IgD-negative memory B cell (primary cell): ENCODE data around the gene KIRREL3. TPM values are rescaled to one million over a fixed set of nuclear protein-coding genes. Genes with fewer than 3 reads are reported as not detected.

Experiments used
- H3K27ac Mint-ChIP-seq, 3 donors: one replicate each; pipeline ENCODE4 v1.8.0; 2020 to 2022; ENCODE audit warnings: mild to moderate bottlenecking in 3 of 3, mixed read lengths in 3 of 3, moderate library complexity in 1 of 3
- H3K27me3 Mint-ChIP-seq: one replicate; pipeline ENCODE4 v1.8.0; 2021; ENCODE audit warnings: mixed read lengths
- H3K36me3 Mint-ChIP-seq: one replicate; pipeline ENCODE4 v1.8.0; 2020; ENCODE audit warnings: mild to moderate bottlenecking, mixed read lengths
- H3K4me1 Mint-ChIP-seq, 3 donors: one replicate each; pipeline ENCODE4 v1.8.0; 2020 to 2022; ENCODE audit warnings: mixed read lengths in 3 of 3, mild to moderate bottlenecking in 1 of 3
- H3K4me3 Mint-ChIP-seq, 4 donors: one replicate each; pipeline ENCODE4 v1.8.0; 2020 to 2022; ENCODE audit warnings: mild to moderate bottlenecking in 4 of 4, mixed read lengths in 4 of 4, moderate library complexity in 3 of 4
- H3K9me3 Mint-ChIP-seq, 3 donors: one replicate each; pipeline ENCODE4 v1.8.0; 2020 to 2021; ENCODE audit warnings: mixed read lengths in 3 of 3, mild to moderate bottlenecking in 1 of 3
- polyA plus RNA-seq: library from polyadenylated mRNA; unstranded; fragments of 300-500 nt; fragmentation: Illumina TruSeq; gene quantifications from one replicate; pipeline ENCODE4 v1.2.3, GENCODE V29; 2021

KIRREL3 gene
- polyA plus RNA-seq = not detected

DNA sequence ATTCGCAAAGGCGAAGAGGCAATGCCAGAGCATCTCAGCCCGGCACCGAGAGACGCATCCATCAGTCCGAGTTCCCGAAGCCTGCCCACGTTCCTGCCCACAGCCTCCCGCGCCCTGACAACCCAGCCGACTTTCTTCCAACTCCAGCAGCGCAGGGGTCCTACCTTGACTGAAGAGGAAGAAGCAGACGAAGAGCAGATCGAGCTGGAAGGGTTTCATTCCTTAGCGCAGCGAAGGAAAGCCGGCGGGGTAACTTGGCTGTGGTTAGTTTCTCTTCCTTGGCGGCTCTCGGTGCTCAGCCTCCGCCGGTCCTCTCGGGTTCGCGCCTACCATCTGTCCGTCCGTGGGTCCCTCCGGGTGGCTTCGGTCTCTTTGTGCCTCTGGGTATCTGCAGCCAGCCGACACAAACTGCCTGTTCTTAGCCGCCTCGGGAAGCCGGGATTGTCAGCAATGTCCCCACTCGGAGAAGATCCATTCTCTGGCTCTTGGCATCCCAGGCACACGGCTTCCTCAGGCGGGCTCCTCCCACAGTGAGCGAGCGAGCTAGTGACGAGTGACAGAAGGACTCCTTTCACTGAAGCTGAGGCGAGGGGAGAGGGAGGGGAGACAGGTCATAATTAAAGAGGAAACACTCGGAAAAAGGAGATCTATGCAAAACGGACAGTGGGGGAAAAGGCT, at the start of gene KIRREL3:
Gene KIRREL3, minus strand, starts transcription at position 480 of the 678 bp plus-strand sequence.
- no peaks in the 10 kb centered on the region for H3K36me3 Mint-ChIP-seq
- H3K9me3 Mint-ChIP-seq = no peaks in the 10 kb centered on the region
- H3K27me3 Mint-ChIP-seq = peaks cover 26% of the 10 kb centered on the region
- peaks cover 2 to 9% (median 3%) of the 10 kb centered on the region in 3 donors for H3K4me1 Mint-ChIP-seq
- no peak within 1 kb of the TSS for H3K27ac Mint-ChIP-seq
- no peak within 1 kb of the TSS for H3K4me3 Mint-ChIP-seq

DNA sequence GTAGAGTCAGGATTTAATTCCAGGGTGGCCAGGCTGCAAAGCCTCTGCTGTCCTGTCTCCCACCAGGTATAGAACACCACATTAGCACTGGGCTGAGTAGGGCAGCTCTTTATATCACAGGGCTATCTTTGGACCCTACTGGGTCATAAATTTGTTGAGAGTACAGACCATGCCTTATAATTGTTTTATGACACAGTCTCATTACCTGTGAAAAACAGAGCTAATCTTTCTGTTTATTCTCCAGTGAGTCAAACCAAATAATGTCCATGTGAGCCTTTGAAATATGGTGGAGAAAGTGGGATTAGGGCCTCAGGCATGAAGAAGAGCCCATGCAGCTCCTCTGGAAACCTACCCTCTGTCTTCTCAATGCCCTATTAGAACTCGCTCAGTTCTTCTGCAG, 49.6 kb upstream of the KIRREL3 start:
- Mint-ChIP-seq H3K9me3 (peaks cover 0 to 2% (median 0%) of the 10 kb centered on the region in 3 donors), H3K36me3 (no peaks in the 10 kb centered on the region), H3K27me3 (peaks cover 1% of the 10 kb centered on the region), H3K4me1 (no peaks in the 10 kb centered on the region), H3K27ac (no peak overlapping the region), H3K4me3 (no peak overlapping the region)

DNA sequence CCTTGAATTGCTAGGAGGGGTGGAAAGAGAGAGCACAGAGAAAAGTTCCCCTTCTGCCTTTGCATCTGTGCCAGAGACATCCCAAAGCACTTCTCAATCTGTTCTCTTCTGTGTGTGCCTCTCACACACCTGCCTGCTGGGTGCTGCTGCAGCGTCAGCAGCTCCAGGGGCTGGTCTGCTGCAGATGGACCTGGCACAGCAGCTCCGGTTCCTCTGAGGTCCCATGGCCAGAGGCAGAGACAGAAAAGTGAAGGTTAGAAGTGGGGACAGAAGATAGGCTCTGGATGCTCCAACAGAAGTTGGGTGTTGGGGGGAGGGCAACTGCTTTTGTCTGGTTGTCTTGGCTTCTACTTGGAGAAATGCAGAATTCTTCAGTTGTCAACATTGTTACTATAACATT, 48.9 kb upstream of the KIRREL3 start:
- peaks cover 0 to 2% (median 0%) of the 10 kb centered on the region in 3 donors for H3K9me3 Mint-ChIP-seq
- H3K36me3 Mint-ChIP-seq = no peaks in the 10 kb centered on the region
- peaks cover 1% of the 10 kb centered on the region for H3K27me3 Mint-ChIP-seq
- H3K4me1 Mint-ChIP-seq = no peaks in the 10 kb centered on the region
- no peak overlapping the region for H3K27ac Mint-ChIP-seq
- no peak overlapping the region for H3K4me3 Mint-ChIP-seq

DNA sequence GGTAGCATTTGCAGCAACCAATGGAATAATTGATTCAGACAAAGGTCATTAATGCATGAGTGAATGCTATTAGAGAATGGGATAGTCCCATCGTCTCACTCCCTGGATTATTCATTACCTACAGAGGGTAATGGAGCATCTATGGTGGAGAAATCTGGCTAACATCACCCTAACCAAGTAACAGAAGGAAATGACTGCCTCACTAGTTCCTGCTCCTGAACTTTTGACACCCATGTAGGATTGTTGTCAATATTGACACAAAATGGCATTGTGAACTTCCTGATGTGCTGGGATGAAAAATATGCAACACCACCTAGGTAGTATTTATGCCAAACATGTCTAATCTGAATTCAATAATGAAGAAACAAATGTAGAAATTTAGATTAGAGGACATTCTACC, 44.0 kb upstream of the KIRREL3 start:
- Mint-ChIP-seq H3K4me1 (no peaks in the 10 kb centered on the region), H3K36me3 (no peaks in the 10 kb centered on the region), H3K9me3 (no peaks in the 10 kb centered on the region), H3K27me3 (peaks cover 3% of the 10 kb centered on the region), H3K27ac (no peak overlapping the region), H3K4me3 (no peak overlapping the region)

DNA sequence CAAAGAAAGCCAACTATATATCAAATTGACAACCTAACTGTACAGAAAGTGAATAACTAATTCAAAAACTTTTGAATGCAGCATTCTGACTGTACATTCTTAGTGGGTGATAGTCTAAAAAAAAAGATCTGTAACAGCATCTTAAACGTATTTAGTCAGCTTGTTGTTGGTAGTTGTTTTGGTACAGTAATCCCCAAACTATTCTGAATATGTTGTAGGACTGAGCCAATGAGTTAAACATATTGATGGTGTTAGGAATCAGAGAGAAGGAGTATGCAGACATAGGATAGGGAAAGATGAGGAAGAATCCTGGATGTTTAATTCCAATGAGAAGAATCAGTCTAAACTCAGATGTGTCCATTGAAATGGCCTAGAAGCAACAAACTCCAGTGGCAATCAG, 41.9 kb upstream of the KIRREL3 start:
- Mint-ChIP-seq H3K36me3 (no peaks in the 10 kb centered on the region), H3K27me3 (peaks cover 5% of the 10 kb centered on the region), H3K4me1 (no peaks in the 10 kb centered on the region), H3K4me3 (no peak overlapping the region), H3K27ac (no peak overlapping the region), H3K9me3 (peaks cover 0 to 3% (median 0%) of the 10 kb centered on the region in 3 donors)

DNA sequence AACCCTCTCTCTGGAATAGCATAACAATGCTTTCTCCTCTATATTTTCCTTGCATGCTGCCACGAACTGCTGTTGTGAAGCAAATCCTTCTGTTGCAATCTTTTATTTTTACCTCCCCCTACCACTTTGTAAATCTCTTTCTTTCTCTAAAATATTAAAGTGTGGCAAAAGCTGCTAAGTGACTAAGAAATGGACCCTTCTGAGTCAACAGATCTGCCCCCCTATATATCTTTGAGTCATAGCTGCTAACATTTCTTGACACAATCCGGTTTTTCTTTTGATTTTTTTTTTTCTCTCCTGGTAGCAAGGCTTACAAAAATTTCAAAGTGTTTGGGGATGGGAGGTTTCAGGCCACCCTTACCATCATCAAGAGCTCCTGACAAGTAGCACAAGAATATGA, 39.0 kb upstream of the KIRREL3 start:
- no peaks in the 10 kb centered on the region for H3K4me1 Mint-ChIP-seq
- H3K9me3 Mint-ChIP-seq = peaks cover 0 to 3% (median 0%) of the 10 kb centered on the region in 3 donors

DNA sequence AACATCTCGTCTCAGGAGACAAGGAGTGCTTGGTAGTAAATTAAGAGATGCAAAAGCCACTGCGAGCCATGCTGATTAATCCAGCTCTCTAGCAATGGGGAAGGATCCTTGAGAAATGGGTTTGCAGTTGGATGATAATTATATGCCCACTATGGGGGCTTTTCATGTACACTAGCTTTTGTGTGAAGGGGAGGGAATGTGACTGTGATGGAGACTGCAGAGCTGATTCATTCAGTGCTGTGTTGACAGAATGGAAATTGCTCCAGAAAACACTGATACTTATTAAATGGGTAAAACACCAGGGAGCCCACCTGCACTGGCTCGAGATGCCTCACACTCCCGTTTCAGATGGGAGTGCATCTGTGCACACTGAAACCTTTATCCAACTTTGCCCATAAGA, 37.0 kb upstream of the KIRREL3 start:
- H3K36me3 Mint-ChIP-seq = no peaks in the 10 kb centered on the region
- H3K4me1 Mint-ChIP-seq = no peaks in the 10 kb centered on the region
- peaks cover 6% of the 10 kb centered on the region for H3K27me3 Mint-ChIP-seq
- H3K4me3 Mint-ChIP-seq = no peak overlapping the region
- H3K27ac Mint-ChIP-seq = no peak overlapping the region
- peaks cover 2 to 7% (median 4%) of the 10 kb centered on the region in 3 donors for H3K9me3 Mint-ChIP-seq

More for the DNA sequence above, 39.0 kb upstream of the KIRREL3 start:
- H3K4me3 Mint-ChIP-seq = no peak overlapping the region
- H3K27ac Mint-ChIP-seq = no peak overlapping the region
- H3K36me3 Mint-ChIP-seq = no peaks in the 10 kb centered on the region
- peaks cover 3% of the 10 kb centered on the region for H3K27me3 Mint-ChIP-seq

DNA sequence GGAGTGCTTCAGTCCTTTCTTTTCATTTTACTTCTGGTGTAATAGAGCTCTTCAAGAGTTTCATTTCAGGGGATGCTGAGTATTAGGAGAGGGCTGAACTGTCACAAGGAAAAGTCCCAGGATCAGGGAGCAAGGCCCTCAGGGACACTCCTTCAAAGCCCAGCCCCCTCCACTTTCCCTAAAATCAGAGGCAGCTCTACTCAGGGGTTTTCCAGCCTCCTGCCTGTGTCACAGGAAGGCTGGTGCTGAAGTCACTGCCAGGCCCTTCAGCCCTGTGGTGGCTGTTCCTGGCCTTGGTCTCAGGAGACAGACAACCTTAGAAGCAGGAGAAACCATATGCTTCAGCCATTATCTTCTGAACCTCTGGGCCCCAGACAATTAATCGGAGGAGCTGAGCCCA, 36.4 kb upstream of the KIRREL3 start:
- H3K27me3 Mint-ChIP-seq = peaks cover 6% of the 10 kb centered on the region
- H3K4me1 Mint-ChIP-seq = no peaks in the 10 kb centered on the region
- no peak overlapping the region for H3K4me3 Mint-ChIP-seq
- H3K36me3 Mint-ChIP-seq = no peaks in the 10 kb centered on the region
- no peak overlapping the region for H3K27ac Mint-ChIP-seq
- peaks cover 3 to 8% (median 4%) of the 10 kb centered on the region in 3 donors for H3K9me3 Mint-ChIP-seq

DNA sequence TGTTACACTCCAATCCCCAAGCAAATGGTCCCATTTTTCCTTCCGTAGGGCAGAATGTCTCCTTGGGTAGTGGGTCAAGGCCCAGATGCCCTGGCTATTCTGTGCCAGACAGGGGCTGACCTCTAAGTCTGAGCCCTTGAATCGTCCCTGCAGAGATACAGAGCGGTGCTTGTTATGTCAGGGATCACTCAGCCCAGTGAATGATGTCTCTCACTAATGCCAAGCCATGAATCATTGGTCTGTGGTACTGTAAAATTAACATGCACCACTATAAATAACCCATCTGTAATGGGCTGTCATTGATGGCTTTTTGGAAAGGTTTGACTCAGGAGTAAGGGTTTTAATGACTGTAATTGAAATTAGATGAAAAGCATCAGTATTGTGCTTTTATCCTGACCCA, 35.3 kb upstream of the KIRREL3 start:
- Mint-ChIP-seq H3K36me3 (no peaks in the 10 kb centered on the region), H3K9me3 (peaks cover 3 to 9% (median 4%) of the 10 kb centered on the region in 3 donors), H3K27ac (no peak overlapping the region), H3K4me3 (no peak overlapping the region), H3K4me1 (no peaks in the 10 kb centered on the region), H3K27me3 (peaks cover 6% of the 10 kb centered on the region)

DNA sequence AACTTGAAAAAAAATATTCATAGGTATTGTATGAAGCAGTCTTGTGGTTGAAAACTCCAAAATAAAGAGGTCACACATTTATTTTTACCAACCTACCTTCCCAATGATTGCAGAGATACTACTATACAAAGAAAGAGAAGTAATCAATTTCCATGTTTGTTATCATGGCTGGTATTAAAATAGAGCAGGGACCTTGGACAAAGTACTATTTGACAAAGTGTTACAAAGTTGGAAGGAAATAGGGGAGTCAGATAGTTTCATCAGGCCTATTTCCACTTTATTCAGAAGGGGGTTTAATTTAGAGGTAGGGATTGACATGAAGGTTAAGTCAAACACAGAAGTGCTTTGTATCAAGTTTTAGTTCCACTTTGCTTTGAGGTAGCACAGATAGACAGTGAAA, 34.4 kb upstream of the KIRREL3 start:
- Mint-ChIP-seq H3K36me3 (no peaks in the 10 kb centered on the region), H3K9me3 (peaks cover 3 to 10% (median 4%) of the 10 kb centered on the region in 3 donors)

DNA sequence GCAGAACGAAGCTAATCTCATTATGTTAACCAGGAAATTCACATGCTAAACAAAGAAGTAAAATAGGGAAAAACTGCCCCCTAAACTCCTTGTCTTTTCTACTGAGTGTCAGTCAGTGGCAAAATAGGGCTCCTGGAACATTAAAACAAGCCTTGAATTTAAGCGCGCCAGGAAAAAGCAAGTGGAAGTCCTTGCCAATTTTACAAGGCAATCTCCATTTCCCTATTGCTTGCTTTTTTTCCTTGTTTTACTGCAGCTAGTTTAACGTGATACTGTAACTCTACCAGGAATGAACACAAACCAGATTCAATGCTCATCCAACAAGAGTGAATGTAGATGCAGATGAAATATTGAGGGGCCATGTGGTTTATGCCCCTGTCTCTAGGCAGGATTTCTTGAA, 28.1 kb upstream of the KIRREL3 start:
- Mint-ChIP-seq H3K27me3 (peaks cover 3% of the 10 kb centered on the region), H3K4me1 (no peaks in the 10 kb centered on the region), H3K9me3 (peaks cover 3 to 7% (median 4%) of the 10 kb centered on the region in 3 donors), H3K27ac (no peak overlapping the region), H3K4me3 (no peak overlapping the region), H3K36me3 (no peaks in the 10 kb centered on the region)

More for the DNA sequence above, 34.4 kb upstream of the KIRREL3 start:
- H3K27ac Mint-ChIP-seq = no peak overlapping the region
- no peaks in the 10 kb centered on the region for H3K4me1 Mint-ChIP-seq
- peaks cover 4% of the 10 kb centered on the region for H3K27me3 Mint-ChIP-seq
- no peak overlapping the region for H3K4me3 Mint-ChIP-seq

DNA sequence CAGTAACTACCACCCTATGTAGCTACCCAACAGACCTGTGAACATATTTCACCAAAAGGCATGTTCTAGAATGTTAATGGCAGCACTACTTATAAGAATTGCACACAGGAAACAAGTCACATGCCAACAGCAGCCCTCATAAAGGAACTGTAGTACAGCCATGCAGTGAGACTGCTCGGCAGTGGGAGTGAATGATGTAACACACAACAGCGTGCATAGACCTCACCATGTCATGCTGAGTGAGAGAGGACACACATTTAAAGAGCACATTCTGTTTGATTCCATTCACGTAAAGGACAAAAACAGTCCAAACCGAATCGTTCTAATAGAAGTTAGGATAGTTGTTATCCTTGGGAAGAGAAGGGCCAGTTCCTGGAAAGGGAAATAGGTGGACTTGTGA, 27.2 kb upstream of the KIRREL3 start:
- H3K4me1 Mint-ChIP-seq = no peaks in the 10 kb centered on the region
- H3K36me3 Mint-ChIP-seq = no peaks in the 10 kb centered on the region
- peaks cover 3 to 6% (median 3%) of the 10 kb centered on the region in 3 donors for H3K9me3 Mint-ChIP-seq
- H3K27me3 Mint-ChIP-seq = peaks cover 3% of the 10 kb centered on the region
- no peak overlapping the region for H3K4me3 Mint-ChIP-seq
- H3K27ac Mint-ChIP-seq = no peak overlapping the region

DNA sequence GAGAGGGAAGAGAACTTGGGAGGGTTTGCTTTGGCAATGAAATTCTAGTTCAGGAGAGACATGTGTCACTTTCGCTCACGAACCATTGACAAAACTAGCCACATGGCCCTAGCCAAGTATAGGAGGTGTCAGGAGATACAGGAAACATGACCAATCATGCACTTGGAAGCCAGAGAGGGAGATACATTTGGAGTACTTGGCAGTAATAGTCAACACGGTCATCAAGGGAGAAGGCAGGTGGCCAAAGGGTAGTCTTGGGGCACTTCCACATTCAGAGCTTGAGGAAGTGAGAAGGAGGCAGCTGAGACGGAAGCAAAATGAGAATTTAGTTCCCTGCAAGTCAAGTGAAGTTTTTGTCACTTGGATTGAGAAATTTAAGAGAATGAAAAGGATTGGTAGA, 26.4 kb upstream of the KIRREL3 start:
- peaks cover 0 to 3% (median 0%) of the 10 kb centered on the region in 3 donors for H3K9me3 Mint-ChIP-seq
- no peak overlapping the region for H3K27ac Mint-ChIP-seq
- H3K36me3 Mint-ChIP-seq = no peaks in the 10 kb centered on the region
- H3K4me3 Mint-ChIP-seq = no peak overlapping the region
- peaks cover 3% of the 10 kb centered on the region for H3K27me3 Mint-ChIP-seq
- H3K4me1 Mint-ChIP-seq = no peaks in the 10 kb centered on the region

DNA sequence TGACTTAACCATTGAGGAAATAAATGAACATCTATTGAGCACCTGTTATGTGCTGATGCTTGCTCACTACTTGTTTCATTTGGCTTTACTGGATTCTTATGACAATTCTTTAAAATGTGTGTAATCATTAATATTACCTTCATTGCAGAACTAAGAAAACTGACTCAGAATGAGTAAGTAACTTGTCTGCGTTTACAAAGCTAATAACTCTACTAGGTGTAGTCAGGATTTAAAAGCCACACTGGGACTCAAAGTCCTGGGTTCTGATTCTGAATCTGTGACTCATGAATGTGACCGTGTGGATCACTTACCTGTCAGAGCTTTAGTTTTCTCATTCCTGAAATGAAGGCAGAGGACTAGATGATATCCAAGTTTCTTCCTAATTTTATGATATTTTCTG, 23.4 kb upstream of the KIRREL3 start:
- Mint-ChIP-seq H3K9me3 (no peaks in the 10 kb centered on the region), H3K4me3 (no peak overlapping the region), H3K4me1 (no peaks in the 10 kb centered on the region), H3K27ac (no peak overlapping the region), H3K27me3 (peaks cover 3% of the 10 kb centered on the region), H3K36me3 (no peaks in the 10 kb centered on the region)

DNA sequence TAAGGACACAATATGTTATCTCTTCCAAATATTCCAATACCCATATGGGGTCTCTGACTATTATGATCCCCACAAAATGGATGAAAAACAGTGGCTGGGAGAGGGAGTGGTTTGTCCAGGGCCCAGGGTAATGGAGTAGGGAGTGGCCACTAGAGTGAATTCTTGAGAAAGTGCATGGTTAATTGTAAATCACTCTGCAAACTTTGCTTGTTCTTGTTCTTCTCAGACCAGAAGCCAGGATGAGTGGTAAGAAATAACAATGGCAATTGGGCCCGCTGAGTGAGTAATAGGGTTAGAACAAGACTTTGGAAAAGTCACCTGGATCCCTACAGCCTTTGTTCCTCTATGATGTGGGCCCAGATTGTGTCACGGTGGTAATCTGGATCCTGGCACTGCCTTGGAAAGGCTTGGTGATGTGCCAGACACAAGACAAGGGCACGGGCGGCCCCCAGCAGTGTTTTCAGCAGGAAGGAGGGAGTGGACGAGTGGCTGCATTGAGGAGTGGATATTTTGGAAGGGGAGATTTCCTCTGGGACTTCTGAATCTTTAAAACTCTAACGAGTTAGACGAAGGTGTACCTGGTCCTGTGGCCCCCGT, 18.2 kb upstream of the KIRREL3 start:
- H3K4me1 Mint-ChIP-seq = no peaks in the 10 kb centered on the region
- H3K27me3 Mint-ChIP-seq = peaks cover under 1% of the 10 kb centered on the region
- peaks cover 0 to 3% (median 0%) of the 10 kb centered on the region in 3 donors for H3K9me3 Mint-ChIP-seq
- no peak overlapping the region for H3K4me3 Mint-ChIP-seq
- H3K27ac Mint-ChIP-seq = no peak overlapping the region
- H3K36me3 Mint-ChIP-seq = no peaks in the 10 kb centered on the region

DNA sequence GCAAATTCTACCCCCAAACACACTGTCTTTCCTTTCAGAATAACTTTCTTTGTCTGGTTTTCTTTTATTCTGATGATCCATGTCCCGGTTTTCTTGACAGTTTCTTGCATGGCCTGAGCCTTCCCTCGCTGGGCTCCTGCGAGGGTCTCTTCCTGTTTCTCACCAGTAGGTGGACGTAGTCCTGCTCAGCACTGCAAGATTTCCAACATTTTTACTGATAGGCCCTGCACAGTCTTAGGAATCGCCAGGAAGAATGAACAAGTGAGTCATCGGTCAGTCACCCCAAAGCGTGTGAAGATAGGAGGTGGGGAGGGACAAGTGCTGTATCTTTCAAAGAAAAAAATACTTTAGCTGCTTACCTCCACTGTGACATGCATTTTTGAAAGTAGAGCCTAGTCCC, 16.9 kb upstream of the KIRREL3 start:
- no peak overlapping the region for H3K27ac Mint-ChIP-seq
- H3K27me3 Mint-ChIP-seq = peaks cover 5% of the 10 kb centered on the region
- peaks cover 0 to 3% (median 0%) of the 10 kb centered on the region in 3 donors for H3K9me3 Mint-ChIP-seq
- H3K36me3 Mint-ChIP-seq = no peaks in the 10 kb centered on the region
- no peak overlapping the region for H3K4me3 Mint-ChIP-seq
- no peaks in the 10 kb centered on the region for H3K4me1 Mint-ChIP-seq
